MM.1S (cell line): Measurements from ENCODE around the gene HOXB6.

ENCODE experiments used
- DNase-seq: peaks from one replicate; pipeline ENCODE4 v3.0.0-alpha.2; 2015
- H2AFZ ChIP-seq: fragments of 300-600 bp; sonication (generic); 2 replicates; pipeline ENCODE4 v1.6.0; 2016; ENCODE audit warnings: antibody characterized with exemption, low read length
- H3F3A ChIP-seq: fragments of 300-600 bp; sonication (generic); 2 replicates; pipeline ENCODE4 v1.6.1; 2016; ENCODE audit warnings: mild to moderate bottlenecking, antibody characterized with exemption, low read length, moderate library complexity, mixed read lengths; ENCODE audit not compliant: insufficient read depth
- H3K27ac ChIP-seq: fragments of 300-600 bp; sonication (generic); 2 replicates; pipeline ENCODE4 v1.5.1; 2016; ENCODE audit warnings: mild to moderate bottlenecking, low read length
- H3K27me3 ChIP-seq: fragments of 300-600 bp; sonication (generic); replicated peaks from 2 replicates; pipeline ENCODE4 v1.6.0; 2016; ENCODE audit warnings: low read length; ENCODE audit not compliant: insufficient read depth
- H3K36me3 ChIP-seq: fragments of 300-600 bp; sonication (generic); replicated peaks from 2 replicates; pipeline ENCODE4 v1.6.1; 2016; ENCODE audit warnings: mild to moderate bottlenecking, low read length, mixed read lengths; ENCODE audit not compliant: insufficient read depth
- H3K4me1 ChIP-seq: fragments of 300-600 bp; sonication (generic); 2 replicates; pipeline ENCODE4 v1.6.1; 2016; ENCODE audit warnings: low read length, mixed read lengths
- H3K4me2 ChIP-seq: fragments of 300-600 bp; sonication (generic); 2 replicates; pipeline ENCODE4 v1.6.0; 2016; ENCODE audit warnings: low read depth, low read length
- H3K4me3 ChIP-seq: fragments of 300-600 bp; sonication (generic); 2 replicates; pipeline ENCODE4 v1.5.1; 2016; ENCODE audit warnings: low read length, mixed read lengths
- H3K79me2 ChIP-seq: fragments of 300-600 bp; sonication (generic); 2 replicates; pipeline ENCODE4 v1.6.1; 2016; ENCODE audit warnings: mixed run types, low read length, mixed read lengths
- H3K9ac ChIP-seq: fragments of 300-600 bp; sonication (generic); 2 replicates; pipeline ENCODE4 v1.6.1; 2016; ENCODE audit warnings: low read length, mixed read lengths
- H3K9me2 ChIP-seq: fragments of 300-600 bp; sonication (generic); replicated peaks from 2 replicates; pipeline ENCODE4 v1.6.1; 2016; ENCODE audit warnings: mild to moderate bottlenecking, low read length, mixed read lengths; ENCODE audit not compliant: insufficient read depth
- H3K9me3 ChIP-seq: fragments of 300-600 bp; sonication (generic); replicated peaks from 2 replicates; pipeline ENCODE4 v1.6.1; 2016; ENCODE audit warnings: mild to moderate bottlenecking, low read length, mixed read lengths; ENCODE audit not compliant: insufficient read depth
- H4K20me1 ChIP-seq: fragments of 300-600 bp; sonication (generic); 2 replicates; pipeline ENCODE4 v1.6.1; 2016; ENCODE audit warnings: mild to moderate bottlenecking, low read length, moderate library complexity, mixed read lengths; ENCODE audit not compliant: insufficient read depth
- CTCF ChIP-seq: fragments of 300-600 bp; sonication (generic); IDR thresholded peaks from 2 replicates; pipeline ENCODE4 v1.5.1; 2016; ENCODE audit warnings: antibody characterized with exemption, low read length, mixed read lengths
- EZH2 ChIP-seq: fragments of 300-600 bp; sonication (generic); optimal IDR thresholded peaks from 2 replicates; pipeline ENCODE3; 2017; ENCODE audit warnings: low read depth, mild to moderate bottlenecking, antibody characterized with exemption, low read length, mixed read lengths
- EZH2phosphoT487 ChIP-seq: fragments of 300-600 bp; sonication (generic); IDR thresholded peaks from 2 replicates; pipeline ENCODE4 v1.6.1; 2018; ENCODE audit warnings: antibody characterized with exemption, low read length

Gene HOXB6

GRCh38 chr17:48549914-48550501, 54.8 kb downstream of the HOXB6 start:
- Histone ChIP-seq H3K9me2 (no peaks in the 10 kb centered on the region), H3K79me2 (no peaks in the 10 kb centered on the region), H3K27me3 (no peaks in the 10 kb centered on the region), H3K9ac (no peak overlapping the region), H4K20me1 (no peaks in the 10 kb centered on the region), H3K4me1 (no peaks in the 10 kb centered on the region), H3K4me3 (no peak overlapping the region), H3K4me2 (no peak overlapping the region), H3K9me3 (no peaks in the 10 kb centered on the region), H3K36me3 (no peaks in the 10 kb centered on the region), H3K27ac (no peak overlapping the region), H3F3A (no peaks in the 10 kb centered on the region), H2AFZ (no peak overlapping the region)
- DNase-seq: no peak
- TF ChIP-seq EZH2 (no peak), EZH2phosphoT487 (no peak), CTCF (no peak)

- Histone ChIP-seq H3K36me3 (no peaks in the 10 kb centered on the region), H3K9me3 (no peaks in the 10 kb centered on the region), H3K4me2 (no peak overlapping the region), H3K79me2 (no peaks in the 10 kb centered on the region), H3K9me2 (no peaks in the 10 kb centered on the region), H4K20me1 (no peaks in the 10 kb centered on the region), H3K4me3 (no peak overlapping the region), H2AFZ (no peak overlapping the region), H3K27me3 (no peaks in the 10 kb centered on the region; the same call in 1 of the 2 replicates), H3F3A (no peaks in the 10 kb centered on the region), H3K9ac (no peak overlapping the region), H3K4me1 (no peaks in the 10 kb centered on the region), H3K27ac (no peak overlapping the region)
- TF ChIP-seq CTCF (no peak), EZH2phosphoT487 (no peak), EZH2 (no peak)
- no peak for DNase-seq
Measured at GRCh38 chr17:48549281-48549630, 55.5 kb downstream of the HOXB6 start.

GRCh38 chr17:48548523-48549280, 56.1 kb downstream of the HOXB6 start:
- no peaks in the 10 kb centered on the region; the same call in 1 of the 2 replicates for H3K27me3 ChIP-seq
- no peak overlapping the region for H3K4me3 ChIP-seq
- H3K9ac ChIP-seq: no peak overlapping the region
- DNase-seq: no peak
- H3K36me3 ChIP-seq: no peaks in the 10 kb centered on the region
- H3K9me3 ChIP-seq: no peaks in the 10 kb centered on the region
- H3K79me2 ChIP-seq: no peaks in the 10 kb centered on the region
- H3K9me2 ChIP-seq: no peaks in the 10 kb centered on the region
- H3K4me1 ChIP-seq: no peaks in the 10 kb centered on the region
- H3K4me2 ChIP-seq: no peak overlapping the region
- H2AFZ ChIP-seq: no peak overlapping the region
- no peak overlapping the region for H3K27ac ChIP-seq
- no peaks in the 10 kb centered on the region for H3F3A ChIP-seq
- no peaks in the 10 kb centered on the region for H4K20me1 ChIP-seq
- TF ChIP-seq EZH2: no peak
- TF ChIP-seq CTCF: no peak
- TF ChIP-seq EZH2phosphoT487: no peak
